ENCODE measurements around the gene CCL24.

- TF ChIP-seq CTCF (IDR thresholded peaks at IDR 0.05): no peak
- TF ChIP-seq POLR2A (IDR thresholded peaks at IDR 0.05): no peak
Measured at GRCh38 chr7:75811894-75812678, 1.5 kb downstream of the CCL24 start.

Measured in body of pancreas (tissue), 4 donors.